Gastroesophageal sphincter (tissue), 3 donors: ENCODE results near the gene RAPGEF1.

ENCODE experiments used
- EP300 ChIP-seq: sonication (generic); formaldehyde crosslinking; IDR thresholded peaks from one replicate; pipeline ENCODE4 v1.6.1; 2017; ENCODE audit warnings: antibody characterized with exemption, mild to moderate bottlenecking
- POLR2A ChIP-seq, 2 donors: fragments of 450-650 bp; IDR thresholded peaks; one replicate each; pipeline ENCODE4 v1.6.1; 2017; ENCODE audit warnings: antibody characterized with exemption in 2 of 2, mild to moderate bottlenecking in 2 of 2, moderate library complexity in 1 of 2
- POLR2AphosphoS5 ChIP-seq: sonication (generic); formaldehyde crosslinking; IDR thresholded peaks from one replicate; pipeline ENCODE4 v1.6.1; 2017; ENCODE audit warnings: antibody characterized with exemption
- TF ChIP-seq, protein P1 (sequence below), 4 experiments: fragments of 200-600 bp in 2 of 4; fragments of 450-650 bp in 2 of 4; sonication (generic) in 1 of 4; IDR thresholded peaks; one replicate each; pipeline ENCODE4 v1.5.1; 2017 to 2019; ENCODE audit warnings: antibody characterized with exemption in 4 of 4, mild to moderate bottlenecking in 2 of 4, moderate library complexity in 2 of 4

DNA sequence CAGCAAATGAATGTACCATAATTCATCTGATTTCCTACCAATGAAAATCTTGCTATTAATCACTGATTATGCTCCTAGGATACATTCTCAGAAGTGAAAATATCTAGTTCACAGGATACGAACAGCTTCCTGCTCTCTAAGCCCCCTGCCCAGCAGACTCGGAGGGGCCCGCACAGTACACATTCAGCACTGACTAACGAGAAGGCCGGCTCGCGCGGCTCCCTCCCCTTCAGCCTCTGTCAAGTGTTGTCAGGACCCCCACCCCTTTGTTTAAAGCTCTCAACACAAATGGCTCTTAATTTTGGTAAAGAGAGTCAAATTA, 112.6 kb downstream of the RAPGEF1 start:
- TF ChIP-seq, protein P1, sequence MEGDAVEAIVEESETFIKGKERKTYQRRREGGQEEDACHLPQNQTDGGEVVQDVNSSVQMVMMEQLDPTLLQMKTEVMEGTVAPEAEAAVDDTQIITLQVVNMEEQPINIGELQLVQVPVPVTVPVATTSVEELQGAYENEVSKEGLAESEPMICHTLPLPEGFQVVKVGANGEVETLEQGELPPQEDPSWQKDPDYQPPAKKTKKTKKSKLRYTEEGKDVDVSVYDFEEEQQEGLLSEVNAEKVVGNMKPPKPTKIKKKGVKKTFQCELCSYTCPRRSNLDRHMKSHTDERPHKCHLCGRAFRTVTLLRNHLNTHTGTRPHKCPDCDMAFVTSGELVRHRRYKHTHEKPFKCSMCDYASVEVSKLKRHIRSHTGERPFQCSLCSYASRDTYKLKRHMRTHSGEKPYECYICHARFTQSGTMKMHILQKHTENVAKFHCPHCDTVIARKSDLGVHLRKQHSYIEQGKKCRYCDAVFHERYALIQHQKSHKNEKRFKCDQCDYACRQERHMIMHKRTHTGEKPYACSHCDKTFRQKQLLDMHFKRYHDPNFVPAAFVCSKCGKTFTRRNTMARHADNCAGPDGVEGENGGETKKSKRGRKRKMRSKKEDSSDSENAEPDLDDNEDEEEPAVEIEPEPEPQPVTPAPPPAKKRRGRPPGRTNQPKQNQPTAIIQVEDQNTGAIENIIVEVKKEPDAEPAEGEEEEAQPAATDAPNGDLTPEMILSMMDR (IDR thresholded peaks at IDR 0.05) = no peak
- TF ChIP-seq POLR2A (IDR thresholded peaks at IDR 0.05) (no peak), EP300 (no peak), POLR2AphosphoS5 (no peak)
